Natural killer cell treated with Interleukin-12 subunit alpha and Interleukin-12 subunit beta and Interleukin-15 and Interleukin-18, amount 100 ng/mL, for 72 hours (primary cell): ENCODE results near the gene DDX31. TPM values are rescaled to one million over a fixed set of nuclear protein-coding genes. Genes with fewer than 3 reads are reported as not detected.

Experiments
- ATAC-seq, 2 donors: fragments of 150-1000 bp; cut with Tn5 transposase in 1 of 2; sonication (Bioruptor Pico), chemical (Tn5 transposase) in 1 of 2; 2 replicates each; pipeline ENCODE4 v1.10.0; 2021
- DNase-seq: peaks from one replicate; pipeline ENCODE4 v3.0.0; 2022; ENCODE audit warnings: low spot score
- H3K27ac Mint-ChIP-seq, 2 donors: 1 replicate in 1 of 2; 2 replicates in 1 of 2; pipeline ENCODE4 v1.8.0; 2022; ENCODE audit warnings: mixed read lengths in 2 of 2, mild to moderate bottlenecking in 1 of 2, moderate library complexity in 1 of 2
- H3K27me3 Mint-ChIP-seq, 2 donors: 1 replicate in 1 of 2; 2 replicates in 1 of 2; pipeline ENCODE4 v1.8.0; 2022; ENCODE audit warnings: mixed read lengths in 2 of 2
- H3K36me3 Mint-ChIP-seq: one replicate; pipeline ENCODE4 v1.8.0; 2022; ENCODE audit warnings: mixed read lengths
- H3K4me1 Mint-ChIP-seq, 2 donors: 1 replicate in 1 of 2; 2 replicates in 1 of 2; pipeline ENCODE4 v1.8.0; 2022; ENCODE audit warnings: low read depth in 2 of 2, mixed read lengths in 2 of 2, mild to moderate bottlenecking in 1 of 2
- H3K4me3 Mint-ChIP-seq: one replicate; pipeline ENCODE4 v1.8.0; 2022; ENCODE audit warnings: mixed read lengths
- H3K9me3 Mint-ChIP-seq: 2 replicates; pipeline ENCODE4 v1.8.0; 2022; ENCODE audit warnings: mixed read lengths
- total RNA-seq, 2 donors: library from RNA; stranded (reverse); gene quantifications; one replicate each; pipeline ENCODE4 v1.2.3, GENCODE V29; 2022

DDX31 gene
- total RNA-seq, 2 donors from 2014 or later: 17.6 to 31.0 TPM

DNA sequence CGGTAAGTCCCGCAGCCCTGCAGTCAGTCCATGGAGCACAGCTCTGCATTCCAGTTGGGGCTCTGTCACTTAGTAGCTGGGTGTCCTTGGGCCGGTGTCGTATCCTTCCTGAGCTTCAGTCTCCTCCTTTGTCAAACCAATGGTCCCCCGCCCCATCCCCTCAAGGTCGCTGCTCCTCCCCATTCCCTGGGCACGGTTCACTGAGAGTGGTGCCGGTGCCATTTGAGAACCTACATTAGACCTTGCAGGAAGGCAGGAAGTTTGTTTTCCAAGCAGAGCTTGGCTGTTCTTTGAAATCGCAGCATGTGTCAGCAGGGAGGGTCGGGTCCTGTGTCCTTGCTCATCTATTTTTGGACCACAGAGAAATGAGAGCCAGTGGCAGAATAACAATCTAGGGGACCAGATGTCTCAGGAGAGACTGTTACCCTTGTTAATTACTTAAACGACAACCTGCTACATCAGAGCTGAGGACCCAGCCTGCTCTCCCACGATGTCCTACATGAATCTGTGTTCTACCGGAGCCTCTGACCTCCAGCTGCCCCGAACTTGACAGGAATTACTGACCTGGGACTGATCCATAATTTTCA, 109.1 kb downstream of the DDX31 start:
- no peak for ATAC-seq
- H3K36me3 Mint-ChIP-seq: no peaks in the 10 kb centered on the region
- no peak overlapping the region for H3K4me3 Mint-ChIP-seq
- no peaks in the 10 kb centered on the region for H3K4me1 Mint-ChIP-seq
- no peak overlapping the region for H3K27ac Mint-ChIP-seq
- no peaks in the 10 kb centered on the region for H3K9me3 Mint-ChIP-seq
- no peak for DNase-seq
- H3K27me3 Mint-ChIP-seq: peaks cover 24 to 36% of the 10 kb centered on the region in 2 donors

DNA sequence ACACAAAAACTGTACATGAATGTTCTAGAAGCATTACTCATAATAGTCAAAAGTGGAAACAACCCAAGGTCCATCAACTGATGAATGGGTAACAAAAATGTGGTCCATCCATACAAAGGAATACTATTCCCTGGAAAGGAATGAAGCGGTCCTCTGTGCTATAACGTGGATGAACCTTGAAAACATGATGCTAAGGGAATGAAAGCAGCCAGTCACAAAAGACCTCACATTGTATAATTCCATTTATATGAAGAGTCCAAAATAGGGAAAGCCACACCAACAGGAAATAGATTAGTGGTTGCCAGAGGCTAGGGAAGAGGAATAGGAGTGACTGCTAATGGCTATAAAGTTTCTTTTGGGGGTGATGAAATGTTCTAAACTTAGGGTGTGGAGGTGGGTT, 110.1 kb downstream of the DDX31 start:
- H3K27ac Mint-ChIP-seq: no peak overlapping the region
- DNase-seq (no peak), ATAC-seq (no peak)
- no peaks in the 10 kb centered on the region for H3K4me1 Mint-ChIP-seq
- peaks cover 34 to 41% of the 10 kb centered on the region in 2 donors for H3K27me3 Mint-ChIP-seq
- H3K4me3 Mint-ChIP-seq: no peak overlapping the region
- no peaks in the 10 kb centered on the region for H3K36me3 Mint-ChIP-seq
- H3K9me3 Mint-ChIP-seq: no peaks in the 10 kb centered on the region

DNA sequence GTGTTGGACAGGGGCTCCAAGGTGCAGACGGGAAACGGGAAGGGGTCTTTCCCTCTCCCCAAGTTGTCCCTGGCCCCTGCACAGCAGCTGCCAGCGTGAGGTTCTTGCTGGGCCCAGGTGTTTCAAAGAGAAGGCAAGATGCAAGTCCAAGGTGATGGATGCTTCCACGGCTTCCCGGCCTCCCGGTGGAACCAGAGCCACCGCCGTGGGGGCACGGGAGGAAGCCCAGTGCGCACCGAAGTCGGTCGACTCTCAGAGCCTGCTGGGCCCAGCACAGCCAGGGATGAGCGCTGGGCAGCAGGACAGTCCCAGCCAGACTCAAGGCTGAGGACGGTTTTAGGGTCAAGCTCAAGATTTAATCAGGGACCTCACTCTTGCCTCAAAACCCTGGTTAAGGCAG, 112.6 kb downstream of the DDX31 start:
- Mint-ChIP-seq H3K27me3 (peaks cover 35 to 41% of the 10 kb centered on the region in 2 donors), H3K9me3 (no peaks in the 10 kb centered on the region), H3K27ac (no peak overlapping the region), H3K36me3 (no peaks in the 10 kb centered on the region), H3K4me1 (no peaks in the 10 kb centered on the region), H3K4me3 (no peak overlapping the region)
- ATAC-seq: no peak
- no peak for DNase-seq

DNA sequence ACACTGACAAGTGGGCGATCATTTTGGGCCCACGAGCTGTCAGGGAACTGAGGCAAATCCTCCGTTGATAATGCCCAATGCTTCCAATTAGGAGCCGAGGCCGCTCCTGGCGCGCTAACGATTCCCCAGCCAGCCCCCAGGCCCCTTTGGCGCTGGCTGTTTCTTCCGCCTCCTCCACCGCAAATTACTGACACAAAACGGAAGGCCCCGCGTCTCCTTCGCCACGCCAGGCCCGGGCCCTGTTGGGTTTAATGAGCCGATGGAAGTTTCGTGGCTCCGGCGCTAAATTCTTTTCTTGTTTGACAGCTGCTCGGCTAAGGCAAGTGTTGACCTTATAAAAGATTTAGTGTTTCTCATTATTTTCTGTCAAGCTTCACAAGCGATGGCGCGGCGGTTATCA, 113.1 kb downstream of the DDX31 start:
- H3K4me1 Mint-ChIP-seq: no peaks in the 10 kb centered on the region
- H3K27me3 Mint-ChIP-seq: peaks cover 31 to 40% of the 10 kb centered on the region in 2 donors
- H3K4me3 Mint-ChIP-seq: no peak overlapping the region
- ATAC-seq: no peak
- H3K36me3 Mint-ChIP-seq: no peaks in the 10 kb centered on the region
- no peak overlapping the region for H3K27ac Mint-ChIP-seq
- H3K9me3 Mint-ChIP-seq: no peaks in the 10 kb centered on the region
- no peak for DNase-seq

DNA sequence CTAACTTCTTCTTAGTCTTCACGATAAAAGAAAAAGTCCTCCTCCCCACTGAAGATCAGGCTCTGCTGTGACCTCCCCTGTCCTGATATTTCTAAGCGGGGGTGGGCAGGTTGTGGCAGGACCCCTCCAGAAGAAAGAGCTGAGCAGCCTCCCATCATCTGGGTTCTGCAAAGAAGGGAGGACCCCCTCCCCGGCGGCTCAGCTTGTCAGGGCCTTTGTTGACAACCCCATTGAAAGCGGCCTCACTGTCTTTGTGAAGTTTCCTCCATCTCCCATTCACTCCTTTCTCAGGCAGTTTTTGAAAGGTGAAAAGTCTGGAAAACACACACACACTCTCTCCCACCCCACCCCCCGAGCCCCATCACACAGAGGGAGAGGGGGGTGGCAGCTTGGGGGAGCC, 113.5 kb downstream of the DDX31 start:
- no peak for ATAC-seq

DNA sequence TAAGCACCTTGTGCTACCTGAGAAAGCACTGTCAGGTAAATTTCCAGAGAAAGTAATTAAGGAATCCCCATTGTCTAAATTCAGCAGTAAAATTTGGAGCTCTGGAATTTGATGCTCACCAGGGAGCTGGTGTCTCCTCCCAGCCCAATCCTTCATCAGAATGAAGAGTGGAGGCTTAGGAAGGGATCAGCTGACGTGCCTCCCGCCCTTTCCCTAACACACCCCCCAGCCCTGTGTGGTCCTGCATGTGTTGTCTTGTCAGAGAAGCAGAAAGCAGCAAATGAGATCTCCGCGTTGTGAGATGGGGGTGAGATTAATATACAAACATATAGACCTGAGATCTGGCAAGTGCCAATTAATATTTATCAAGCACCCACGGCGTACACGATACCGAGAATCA, 114.3 kb downstream of the DDX31 start:
- no peaks in the 10 kb centered on the region for H3K4me1 Mint-ChIP-seq
- no peak overlapping the region for H3K4me3 Mint-ChIP-seq
- H3K9me3 Mint-ChIP-seq: no peaks in the 10 kb centered on the region
- H3K27ac Mint-ChIP-seq: no peak overlapping the region
- H3K36me3 Mint-ChIP-seq: no peaks in the 10 kb centered on the region
- ATAC-seq (no peak), DNase-seq (no peak)
- peaks cover 31 to 40% of the 10 kb centered on the region in 2 donors for H3K27me3 Mint-ChIP-seq

More for the DNA sequence above, 113.5 kb downstream of the DDX31 start:
- Mint-ChIP-seq H3K36me3 (no peaks in the 10 kb centered on the region), H3K27ac (no peak overlapping the region), H3K4me3 (no peak overlapping the region), H3K27me3 (peaks cover 31 to 40% of the 10 kb centered on the region in 2 donors), H3K4me1 (no peaks in the 10 kb centered on the region), H3K9me3 (no peaks in the 10 kb centered on the region)
- DNase-seq: no peak

DNA sequence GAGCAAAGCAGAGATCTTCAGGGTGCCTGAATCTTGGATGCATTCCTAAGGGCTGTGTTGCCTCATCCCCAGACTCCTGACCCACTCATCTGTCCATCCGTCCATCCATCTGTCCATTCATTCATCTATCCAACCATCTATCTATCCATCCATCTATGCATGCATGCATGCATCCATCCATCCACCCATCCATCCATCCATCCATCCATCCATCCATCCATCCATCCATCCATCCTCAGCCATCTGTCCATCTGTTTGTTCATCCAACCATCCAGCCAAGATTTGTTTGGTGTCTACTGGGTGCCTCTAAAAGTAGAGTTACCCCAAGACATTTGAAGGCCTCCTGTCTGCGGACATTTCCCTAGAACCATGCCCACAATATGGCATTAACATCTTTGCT, 115.0 kb downstream of the DDX31 start:
- Mint-ChIP-seq H3K4me1 (no peaks in the 10 kb centered on the region), H3K9me3 (no peaks in the 10 kb centered on the region), H3K27ac (no peak overlapping the region), H3K27me3 (peaks cover 27 to 37% of the 10 kb centered on the region in 2 donors), H3K4me3 (no peak overlapping the region), H3K36me3 (no peaks in the 10 kb centered on the region)
- no peak for DNase-seq
- no peak for ATAC-seq

DNA sequence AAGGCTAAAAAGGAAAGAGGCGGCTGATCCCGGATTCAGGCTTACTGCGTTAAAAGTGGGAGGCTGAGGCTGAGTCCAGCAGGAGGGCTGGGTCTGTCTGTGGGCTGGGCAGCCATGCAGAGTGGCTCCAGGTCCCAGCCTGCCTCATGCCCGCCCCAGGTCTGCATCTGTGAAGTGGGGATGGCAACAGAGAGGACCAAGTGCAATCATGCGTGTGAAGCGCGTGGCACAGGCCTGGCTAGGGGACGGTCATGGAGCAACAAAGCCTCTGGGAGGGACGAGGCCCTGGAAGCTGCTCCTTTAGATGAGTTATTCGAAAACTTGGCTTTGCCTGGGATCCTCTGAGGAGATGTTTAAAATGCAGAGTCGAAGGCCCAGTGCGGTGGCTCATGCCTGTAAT, 117.7 kb downstream of the DDX31 start:
- H3K36me3 Mint-ChIP-seq: no peaks in the 10 kb centered on the region
- DNase-seq (no peak), ATAC-seq (no peak)
- peaks cover 26 to 27% of the 10 kb centered on the region in 2 donors for H3K27me3 Mint-ChIP-seq
- H3K27ac Mint-ChIP-seq: no peak overlapping the region
- H3K4me3 Mint-ChIP-seq: no peak overlapping the region
- H3K9me3 Mint-ChIP-seq: no peaks in the 10 kb centered on the region
- no peaks in the 10 kb centered on the region for H3K4me1 Mint-ChIP-seq

DNA sequence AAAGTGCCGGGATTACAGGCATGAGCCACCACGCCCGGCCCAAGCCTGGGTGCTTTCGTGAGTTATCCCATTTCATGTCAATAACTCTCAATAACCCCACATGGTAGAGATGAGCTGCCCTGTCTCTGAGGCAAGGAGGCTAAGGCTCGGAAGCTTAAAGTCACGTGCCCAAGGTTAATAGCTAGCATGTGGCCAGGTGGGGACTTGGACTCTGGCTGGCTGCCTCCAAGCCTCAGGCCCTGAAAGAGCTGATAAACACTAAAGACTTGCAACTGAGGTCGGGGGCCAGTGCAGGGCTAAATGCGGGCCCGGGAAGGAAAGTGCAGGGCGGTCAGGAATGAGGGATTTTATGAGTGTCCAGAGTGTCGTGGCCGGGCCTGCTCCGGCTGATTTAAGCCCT, 118.2 kb downstream of the DDX31 start:
- DNase-seq: no peak
- no peaks in the 10 kb centered on the region for H3K36me3 Mint-ChIP-seq
- H3K9me3 Mint-ChIP-seq: no peaks in the 10 kb centered on the region
- H3K27ac Mint-ChIP-seq: no peak overlapping the region
- H3K27me3 Mint-ChIP-seq: peaks cover 26% of the 10 kb centered on the region in 2 donors
- H3K4me3 Mint-ChIP-seq: no peak overlapping the region
- ATAC-seq: no peak
- H3K4me1 Mint-ChIP-seq: no peaks in the 10 kb centered on the region

DNA sequence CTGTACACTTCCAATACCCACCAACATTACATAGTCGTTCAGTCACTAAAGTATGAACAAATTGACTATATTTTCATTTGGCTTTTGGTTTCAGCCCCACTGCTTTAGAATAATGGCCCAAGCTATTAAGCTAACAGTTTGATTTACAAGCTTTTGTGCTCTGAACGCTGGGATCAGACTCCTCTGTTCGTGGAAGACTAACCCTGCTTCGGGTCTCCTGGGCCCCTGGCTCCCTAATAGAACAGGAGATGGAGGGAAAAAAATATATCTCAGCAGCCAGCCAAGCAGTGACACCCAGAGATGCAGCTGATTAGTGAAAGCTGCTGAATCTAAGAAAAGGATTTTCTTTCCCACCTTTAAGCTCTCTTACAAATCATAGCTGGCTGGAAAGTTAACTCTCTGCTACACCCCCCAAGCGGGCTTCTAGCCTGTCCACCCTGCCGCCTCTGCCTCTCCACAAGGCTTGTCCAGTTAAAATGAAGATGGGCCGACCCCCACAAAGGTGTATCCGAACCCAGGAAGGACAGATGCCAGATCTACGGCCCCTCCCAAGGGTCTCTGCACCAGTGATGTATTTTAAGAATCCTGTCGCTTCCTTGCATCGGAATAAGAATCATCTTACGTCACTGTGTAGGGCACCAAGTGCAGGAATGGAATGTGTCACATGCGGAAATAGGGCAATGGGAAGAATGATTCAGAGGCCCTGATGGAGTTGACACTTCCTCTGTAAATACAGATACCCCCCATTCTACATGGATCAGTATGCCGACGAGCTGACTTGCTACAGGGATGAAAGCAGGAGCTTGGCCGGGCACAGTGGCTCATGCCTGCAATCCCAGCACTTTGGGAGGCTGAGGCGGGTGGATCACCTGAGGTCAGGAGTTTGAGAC, 120.8 kb downstream of the DDX31 start:
- H3K36me3 Mint-ChIP-seq: no peaks in the 10 kb centered on the region
- H3K4me3 Mint-ChIP-seq: no peak overlapping the region
- no peaks in the 10 kb centered on the region for H3K9me3 Mint-ChIP-seq
- H3K27me3 Mint-ChIP-seq: peaks cover 9 to 26% of the 10 kb centered on the region in 2 donors
- DNase-seq: no peak
- no peaks in the 10 kb centered on the region for H3K4me1 Mint-ChIP-seq
- no peak overlapping the region for H3K27ac Mint-ChIP-seq
- ATAC-seq: no peak

DNA sequence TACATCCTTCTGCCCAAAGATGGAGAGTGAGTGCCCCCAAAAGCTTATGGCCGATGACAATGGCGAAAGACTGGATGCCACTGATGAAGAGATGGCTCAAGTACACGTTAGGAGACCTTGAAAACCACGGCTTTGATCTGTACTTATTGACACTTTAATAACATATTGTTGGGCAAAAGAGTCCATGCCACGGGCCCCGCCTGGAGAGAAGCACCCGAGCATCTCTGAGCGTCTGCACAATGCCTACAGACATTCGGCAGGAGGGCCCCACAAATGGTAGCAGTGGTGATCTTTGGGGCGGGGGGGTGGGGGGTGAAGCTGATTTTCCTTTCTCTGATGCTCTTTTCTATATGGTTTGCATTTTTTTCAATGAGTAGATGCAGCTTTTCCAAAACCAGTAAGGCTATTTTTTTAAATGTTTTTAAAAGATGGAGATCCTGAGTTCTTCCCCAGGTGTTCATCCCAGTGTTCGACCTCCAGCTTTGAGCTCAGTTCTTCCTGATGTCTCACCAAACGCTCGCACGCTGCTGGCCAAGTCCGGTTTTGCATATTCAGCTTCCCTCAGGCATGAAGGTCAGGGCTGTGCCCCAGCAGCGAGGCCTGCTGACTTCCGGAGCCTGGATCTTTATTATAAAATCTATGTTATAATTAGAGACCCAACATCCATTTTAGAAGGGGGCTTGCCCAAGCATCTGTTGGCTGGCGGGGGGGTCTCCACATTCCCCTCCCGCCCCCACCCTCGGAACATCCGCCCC, 121.6 kb downstream of the DDX31 start:
- no peak for ATAC-seq

DNA sequence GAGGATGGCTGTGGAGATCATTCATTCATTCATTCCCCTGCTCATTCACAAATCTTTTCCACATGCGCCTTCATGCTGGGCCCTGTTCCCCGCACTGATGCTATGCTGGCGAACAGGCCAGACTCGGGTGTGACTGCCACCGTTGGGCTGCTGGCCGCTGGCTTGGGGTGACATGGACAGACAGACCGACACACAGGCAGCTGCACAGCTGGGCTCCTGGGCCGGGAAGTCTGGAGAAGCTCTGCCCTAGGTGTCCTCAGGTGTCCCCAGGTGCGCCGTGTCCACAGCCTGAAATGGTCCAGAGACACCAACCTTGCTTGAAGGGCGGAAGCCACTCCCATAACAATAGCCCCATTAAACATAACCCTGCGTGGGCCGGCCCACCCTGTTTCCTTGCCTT, 122.3 kb downstream of the DDX31 start:
- Mint-ChIP-seq H3K9me3 (no peaks in the 10 kb centered on the region), H3K27ac (no peak overlapping the region), H3K4me1 (no peaks in the 10 kb centered on the region), H3K36me3 (no peaks in the 10 kb centered on the region), H3K4me3 (no peak overlapping the region), H3K27me3 (peaks cover 9 to 30% of the 10 kb centered on the region in 2 donors)
- no peak for ATAC-seq
- DNase-seq: no peak

More for the DNA sequence above, 121.6 kb downstream of the DDX31 start:
- no peak for DNase-seq
- Mint-ChIP-seq H3K36me3 (no peaks in the 10 kb centered on the region), H3K27ac (no peak overlapping the region), H3K9me3 (no peaks in the 10 kb centered on the region), H3K4me3 (no peak overlapping the region), H3K27me3 (peaks cover 9 to 28% of the 10 kb centered on the region in 2 donors), H3K4me1 (no peaks in the 10 kb centered on the region)

DNA sequence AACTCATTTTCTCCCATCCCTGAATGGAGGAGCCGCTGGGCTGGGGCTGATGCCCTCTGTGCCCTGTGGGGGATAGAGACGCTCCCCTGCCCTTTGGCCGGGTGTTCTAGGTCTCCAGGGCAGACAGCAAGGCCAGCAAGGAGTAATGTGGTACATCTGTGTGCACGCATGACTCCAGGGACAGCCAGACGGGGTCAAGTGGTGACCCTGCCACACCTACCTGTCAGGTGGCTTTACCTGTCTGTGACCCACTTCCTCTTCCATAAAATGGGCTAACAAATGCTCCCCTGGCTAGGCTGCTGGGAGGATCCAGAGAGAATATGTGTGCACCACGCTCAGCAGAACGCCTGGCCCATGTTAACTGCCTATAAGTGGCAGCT, 122.7 kb downstream of the DDX31 start:
- ATAC-seq: no peak
- no peaks in the 10 kb centered on the region for H3K36me3 Mint-ChIP-seq
- H3K4me3 Mint-ChIP-seq: no peak overlapping the region
- DNase-seq: no peak
- H3K4me1 Mint-ChIP-seq: no peaks in the 10 kb centered on the region
- peaks cover 9 to 30% of the 10 kb centered on the region in 2 donors for H3K27me3 Mint-ChIP-seq
- H3K27ac Mint-ChIP-seq: no peak overlapping the region
- H3K9me3 Mint-ChIP-seq: no peaks in the 10 kb centered on the region
